Osteocyte (in vitro differentiated cells): ENCODE results near the gene FABP6. TPM values are rescaled to one million over a fixed set of nuclear protein-coding genes. Genes with fewer than 3 reads are reported as not detected.

ENCODE experiments used
- DNase-seq: peaks from one replicate; pipeline ENCODE4 v3.0.0; 2021; ENCODE audit warnings: mixed read lengths; ENCODE audit not compliant: unreplicated experiment; ENCODE audit errors: extremely low spot score
- H3K27ac Mint-ChIP-seq: one replicate; pipeline ENCODE4 v1.8.0; 2021; ENCODE audit warnings: mild to moderate bottlenecking, mixed read lengths; ENCODE audit not compliant: unreplicated experiment
- H3K27me3 Mint-ChIP-seq: one replicate; pipeline ENCODE4 v1.8.0; 2021; ENCODE audit warnings: mixed read lengths; ENCODE audit not compliant: unreplicated experiment
- H3K36me3 Mint-ChIP-seq: one replicate; pipeline ENCODE4 v1.8.0; 2021; ENCODE audit warnings: mixed read lengths; ENCODE audit not compliant: unreplicated experiment
- H3K4me1 Mint-ChIP-seq: one replicate; pipeline ENCODE4 v1.8.0; 2021; ENCODE audit warnings: mixed read lengths; ENCODE audit not compliant: unreplicated experiment
- H3K4me3 Mint-ChIP-seq: one replicate; pipeline ENCODE4 v1.8.0; 2021; ENCODE audit warnings: mild to moderate bottlenecking, moderate library complexity, mixed read lengths; ENCODE audit not compliant: unreplicated experiment
- H3K9me3 Mint-ChIP-seq: one replicate; pipeline ENCODE4 v1.8.0; 2021; ENCODE audit warnings: mixed read lengths; ENCODE audit not compliant: unreplicated experiment
- CTCF ChIP-seq: fragments of 200-600 bp; sonication (generic); IDR thresholded peaks from 2 replicates; pipeline ENCODE4 v1.5.0; 2021; ENCODE audit warnings: antibody characterized with exemption, mild to moderate bottlenecking, moderate library complexity
- total RNA-seq: library from RNA; stranded (reverse); gene quantifications from 2 replicates; pipeline ENCODE4 v1.2.1, GENCODE V29; 2021

Gene FABP6
- total RNA-seq, 1 donor from 2014 or later: not detected

GRCh38 chr5:160272889-160273288, 43.6 kb downstream of the FABP6 start:
- Mint-ChIP-seq H3K9me3 (no peaks in the 10 kb centered on the region), H3K36me3 (peaks cover 16% of the 10 kb centered on the region), H3K4me3 (no peak overlapping the region), H3K4me1 (peaks cover 23% of the 10 kb centered on the region), H3K27me3 (no peaks in the 10 kb centered on the region), H3K27ac (no peak overlapping the region)
- no peak for TF ChIP-seq CTCF
- DNase-seq: no peak

DNA sequence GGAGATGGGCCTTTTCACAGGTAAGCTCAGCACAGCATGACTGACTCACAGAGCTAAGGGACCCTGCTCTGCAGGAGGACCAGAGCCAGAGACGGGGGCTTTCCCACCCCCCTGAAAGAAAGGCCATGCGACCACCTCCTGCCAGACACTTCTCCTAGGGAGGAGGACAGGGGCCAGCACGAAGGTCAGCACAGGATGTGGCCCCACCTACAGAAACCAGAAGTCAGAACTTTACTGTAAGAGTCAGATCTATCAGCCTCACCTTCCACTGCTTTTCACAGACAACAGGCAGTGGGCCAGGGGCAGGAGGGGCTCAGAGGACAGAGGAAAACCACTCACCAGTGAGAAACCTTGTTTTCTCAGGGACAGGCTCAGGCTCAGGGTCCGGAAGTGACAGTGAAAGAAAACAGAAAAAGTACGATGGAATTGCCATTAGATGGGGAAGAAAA, 45.2 kb downstream of the FABP6 start:
- no peak for TF ChIP-seq CTCF
- no peak overlapping the region for H3K27ac Mint-ChIP-seq

GRCh38 chr5:160278343-160278742, 49.0 kb downstream of the FABP6 start:
- no peak for DNase-seq
- Mint-ChIP-seq H3K9me3 (no peaks in the 10 kb centered on the region), H3K4me1 (peaks cover 16% of the 10 kb centered on the region), H3K27ac (no peak overlapping the region), H3K36me3 (peaks cover 17% of the 10 kb centered on the region), H3K4me3 (no peak overlapping the region), H3K27me3 (no peaks in the 10 kb centered on the region)
- no peak for TF ChIP-seq CTCF

More for the DNA sequence above, 45.2 kb downstream of the FABP6 start:
- Mint-ChIP-seq H3K4me3 (no peak overlapping the region), H3K9me3 (no peaks in the 10 kb centered on the region), H3K36me3 (peaks cover 19% of the 10 kb centered on the region), H3K27me3 (no peaks in the 10 kb centered on the region), H3K4me1 (peaks cover 21% of the 10 kb centered on the region)
- DNase-seq: no peak

DNA sequence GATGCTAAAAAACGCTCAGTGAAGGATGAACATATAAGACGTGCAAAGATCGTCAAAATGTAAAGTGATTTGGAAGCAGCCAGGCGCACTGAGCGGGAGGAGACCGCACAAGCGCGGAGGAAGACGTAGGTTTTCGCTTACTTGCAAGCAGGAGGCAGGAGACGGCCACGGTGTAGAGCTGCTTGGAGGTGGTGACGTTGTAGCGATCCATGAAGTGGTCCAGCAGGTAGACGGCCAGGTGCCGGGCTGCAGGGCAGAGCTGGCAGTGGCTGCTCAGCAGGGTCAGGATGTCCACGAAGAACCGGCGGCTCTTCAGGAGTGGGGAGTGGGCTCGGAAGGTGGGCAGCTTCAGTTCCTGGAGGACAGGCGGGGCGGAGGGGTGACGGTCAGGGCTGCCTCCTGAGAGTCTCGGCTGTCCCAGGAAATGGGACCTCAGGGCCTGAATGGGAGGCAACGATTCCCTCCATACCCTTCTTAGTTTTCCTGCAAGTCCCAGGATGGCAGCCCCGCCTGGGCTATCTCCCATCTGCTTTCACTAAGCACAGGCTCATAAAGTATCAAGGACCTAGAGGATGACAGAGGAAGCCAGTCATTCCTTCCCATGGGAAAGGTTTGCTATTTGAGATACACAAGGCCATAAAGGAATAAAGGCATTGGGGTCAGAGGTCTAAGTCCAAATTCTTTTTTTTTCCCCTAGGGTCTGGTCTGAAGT, 51.2 kb downstream of the FABP6 start:
- no peak overlapping the region for H3K27ac Mint-ChIP-seq
- no peak for TF ChIP-seq CTCF
- no peaks in the 10 kb centered on the region for H3K27me3 Mint-ChIP-seq
- no peak overlapping the region for H3K4me3 Mint-ChIP-seq
- H3K9me3 Mint-ChIP-seq: no peaks in the 10 kb centered on the region
- H3K4me1 Mint-ChIP-seq: peaks cover 9% of the 10 kb centered on the region
- DNase-seq: no peak
- H3K36me3 Mint-ChIP-seq: peaks cover 18% of the 10 kb centered on the region

- Mint-ChIP-seq H3K27me3 (no peaks in the 10 kb centered on the region), H3K4me3 (no peak overlapping the region), H3K9me3 (no peaks in the 10 kb centered on the region), H3K4me1 (peaks cover 10% of the 10 kb centered on the region), H3K27ac (no peak overlapping the region), H3K36me3 (peaks cover 16% of the 10 kb centered on the region)
- no peak for TF ChIP-seq CTCF
- DNase-seq: no peak
Measured at GRCh38 chr5:160281275-160281674, 52.0 kb downstream of the FABP6 start.
